GM12873 (cell line): Measurements from ENCODE around the gene PGBD5.

Experiments used
- TF ChIP-seq, protein P1 (sequence below): IDR thresholded peaks from 2 replicates; pipeline ENCODE4 v1.5.1; 2012; ENCODE audit warnings: low read depth, mild to moderate bottlenecking, moderate library complexity, low read length, control low read depth; ENCODE audit not compliant: insufficient read depth; ENCODE audit errors: missing control alignments

PGBD5 gene

DNA sequence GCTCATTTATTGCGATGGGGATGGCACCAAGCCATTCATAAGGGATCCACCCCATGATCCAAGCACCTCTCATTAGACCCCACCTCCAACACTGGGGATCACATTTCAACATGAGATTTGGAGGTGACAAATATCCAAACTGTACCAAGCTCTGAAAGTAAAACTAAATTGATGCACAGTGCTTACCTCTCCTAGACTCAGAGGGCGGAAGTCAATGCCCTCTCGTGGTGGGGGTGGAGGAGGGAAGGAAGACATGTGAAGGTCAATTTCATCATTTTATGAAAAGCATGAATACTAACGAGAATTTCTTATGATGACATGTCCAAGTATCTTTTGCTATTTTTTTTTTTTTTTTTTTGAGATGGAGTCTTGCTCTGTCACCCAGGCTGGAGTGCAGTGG, 120.0 kb downstream of the PGBD5 start:
- TF ChIP-seq, protein P1, sequence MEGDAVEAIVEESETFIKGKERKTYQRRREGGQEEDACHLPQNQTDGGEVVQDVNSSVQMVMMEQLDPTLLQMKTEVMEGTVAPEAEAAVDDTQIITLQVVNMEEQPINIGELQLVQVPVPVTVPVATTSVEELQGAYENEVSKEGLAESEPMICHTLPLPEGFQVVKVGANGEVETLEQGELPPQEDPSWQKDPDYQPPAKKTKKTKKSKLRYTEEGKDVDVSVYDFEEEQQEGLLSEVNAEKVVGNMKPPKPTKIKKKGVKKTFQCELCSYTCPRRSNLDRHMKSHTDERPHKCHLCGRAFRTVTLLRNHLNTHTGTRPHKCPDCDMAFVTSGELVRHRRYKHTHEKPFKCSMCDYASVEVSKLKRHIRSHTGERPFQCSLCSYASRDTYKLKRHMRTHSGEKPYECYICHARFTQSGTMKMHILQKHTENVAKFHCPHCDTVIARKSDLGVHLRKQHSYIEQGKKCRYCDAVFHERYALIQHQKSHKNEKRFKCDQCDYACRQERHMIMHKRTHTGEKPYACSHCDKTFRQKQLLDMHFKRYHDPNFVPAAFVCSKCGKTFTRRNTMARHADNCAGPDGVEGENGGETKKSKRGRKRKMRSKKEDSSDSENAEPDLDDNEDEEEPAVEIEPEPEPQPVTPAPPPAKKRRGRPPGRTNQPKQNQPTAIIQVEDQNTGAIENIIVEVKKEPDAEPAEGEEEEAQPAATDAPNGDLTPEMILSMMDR, result no peak

DNA sequence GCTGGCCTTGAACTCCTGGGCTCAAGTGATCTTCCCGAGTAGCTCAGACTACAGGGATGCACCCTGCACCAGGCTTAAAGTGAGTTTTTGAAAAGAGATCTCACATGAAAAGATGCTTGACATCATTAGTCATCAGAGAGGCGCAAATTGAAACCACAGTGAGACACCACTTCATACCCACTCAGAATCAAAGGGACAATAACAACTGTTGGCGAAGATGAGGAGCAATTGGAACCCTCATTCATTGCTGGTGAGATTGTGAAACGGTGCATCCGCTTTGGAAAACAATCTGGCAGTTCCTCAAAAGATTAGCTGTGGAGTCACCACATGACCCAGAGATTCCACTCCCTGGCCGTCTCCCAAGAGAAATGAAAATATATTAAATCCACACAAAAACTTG, 122.3 kb downstream of the PGBD5 start:
- TF ChIP-seq, protein P1, result no peak

DNA sequence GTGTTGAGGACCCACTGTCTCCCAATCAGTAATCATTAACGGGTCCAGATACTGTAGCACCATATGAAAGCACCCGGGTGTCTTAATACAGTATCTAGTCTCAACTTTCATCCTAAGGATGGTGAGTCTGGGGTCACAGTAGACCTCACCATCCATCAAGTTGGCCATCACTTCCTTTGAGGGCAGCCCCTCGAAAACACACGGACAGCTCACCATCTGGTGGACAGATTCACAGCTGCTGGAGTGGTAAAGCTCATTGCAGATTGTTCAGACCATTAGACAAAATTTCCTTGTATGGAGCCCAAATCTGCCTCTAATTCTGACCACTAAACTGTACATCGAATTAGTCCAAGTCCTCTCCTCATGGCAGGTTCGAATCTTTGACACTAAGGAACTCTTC, 123.1 kb downstream of the PGBD5 start:
- TF ChIP-seq, protein P1, result no peak

DNA sequence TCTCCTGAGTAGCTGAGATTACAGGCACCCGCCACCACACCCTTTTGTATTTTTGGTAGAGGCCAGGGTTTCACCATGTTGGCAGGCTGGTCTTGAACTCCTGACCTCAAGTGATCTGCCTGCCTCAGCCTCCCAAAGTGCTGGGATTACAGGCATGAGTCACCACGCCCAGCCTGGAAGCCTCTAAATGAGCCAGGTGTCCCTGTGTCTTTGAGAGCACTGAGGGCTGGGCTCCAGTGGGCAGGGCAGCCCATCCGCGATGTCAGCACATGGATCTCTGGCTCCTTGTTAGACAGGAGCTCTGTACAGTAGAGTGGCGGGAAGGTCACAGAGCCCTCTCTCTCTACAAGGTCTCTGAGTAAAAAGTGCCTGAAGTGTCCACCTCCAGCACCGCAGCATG, 124.3 kb downstream of the PGBD5 start:
- TF ChIP-seq, protein P1, result no peak

DNA sequence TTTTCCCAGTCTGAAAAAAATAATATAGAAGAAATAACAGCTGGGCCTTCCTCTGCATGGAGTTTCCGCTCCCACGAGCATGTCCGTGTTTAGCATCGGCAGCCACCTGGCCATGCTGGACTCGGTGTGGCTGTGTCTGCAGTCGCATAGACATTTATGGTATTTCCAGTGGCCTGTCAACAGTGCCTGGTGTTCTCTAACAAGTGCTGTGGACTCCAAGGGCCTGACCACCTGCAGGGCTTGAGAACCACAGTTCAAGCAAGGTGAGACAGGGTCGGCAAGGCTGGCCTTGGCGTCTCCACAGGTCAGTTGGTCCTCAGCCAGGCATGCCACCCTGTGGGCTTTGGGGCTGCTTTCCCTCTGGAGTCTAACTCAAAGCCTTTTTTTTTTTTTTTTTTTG, 124.8 kb downstream of the PGBD5 start:
- TF ChIP-seq, protein P1, result no peak

DNA sequence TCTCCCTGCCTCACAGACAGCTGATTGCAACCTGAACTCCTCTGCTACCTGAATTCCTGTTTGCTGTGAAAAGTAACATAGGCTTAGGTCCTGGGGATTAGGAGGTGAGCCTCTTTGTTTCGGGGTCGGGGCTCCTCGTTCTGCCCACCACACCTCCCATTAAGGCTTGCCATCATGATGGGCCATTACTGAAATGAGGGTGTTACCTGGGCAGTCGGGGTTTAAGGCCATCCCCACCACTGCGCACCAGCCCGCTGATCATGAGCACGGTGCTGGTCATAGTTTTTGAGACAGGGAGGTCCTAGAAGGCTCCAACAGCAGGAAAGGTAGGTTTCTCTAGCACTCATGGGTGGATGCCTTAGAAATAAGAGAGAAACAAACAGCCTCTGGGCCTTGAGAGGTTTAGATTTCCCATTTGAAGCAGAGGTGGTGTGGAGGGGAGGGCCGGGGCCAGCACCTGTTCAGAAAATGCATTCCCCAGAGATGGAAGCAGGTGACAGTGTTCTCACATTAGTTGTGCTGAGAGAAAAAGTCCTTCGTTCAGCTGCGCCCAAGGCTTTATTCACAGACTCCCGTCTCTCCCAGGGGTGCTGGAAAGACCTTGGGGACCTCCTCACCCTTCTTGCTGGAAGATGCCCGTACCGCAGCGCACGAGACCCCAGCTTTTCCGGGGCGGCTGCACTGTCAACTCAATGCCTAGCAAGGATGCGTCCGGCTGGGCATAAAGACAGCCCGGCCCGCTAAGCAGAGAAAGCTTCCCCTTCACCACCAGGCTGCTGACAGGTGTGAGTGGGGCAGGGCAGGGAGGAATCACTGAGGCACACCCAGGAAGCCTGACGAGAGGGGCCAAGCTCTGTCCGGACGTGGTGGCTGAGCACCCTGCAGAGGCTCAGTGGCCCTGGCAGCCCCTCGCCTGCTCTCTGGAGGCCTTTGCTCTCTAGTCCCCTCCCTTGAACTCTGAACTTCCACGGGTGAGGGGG, 125.5 kb downstream of the PGBD5 start:
- TF ChIP-seq, protein P1, result no peak

DNA sequence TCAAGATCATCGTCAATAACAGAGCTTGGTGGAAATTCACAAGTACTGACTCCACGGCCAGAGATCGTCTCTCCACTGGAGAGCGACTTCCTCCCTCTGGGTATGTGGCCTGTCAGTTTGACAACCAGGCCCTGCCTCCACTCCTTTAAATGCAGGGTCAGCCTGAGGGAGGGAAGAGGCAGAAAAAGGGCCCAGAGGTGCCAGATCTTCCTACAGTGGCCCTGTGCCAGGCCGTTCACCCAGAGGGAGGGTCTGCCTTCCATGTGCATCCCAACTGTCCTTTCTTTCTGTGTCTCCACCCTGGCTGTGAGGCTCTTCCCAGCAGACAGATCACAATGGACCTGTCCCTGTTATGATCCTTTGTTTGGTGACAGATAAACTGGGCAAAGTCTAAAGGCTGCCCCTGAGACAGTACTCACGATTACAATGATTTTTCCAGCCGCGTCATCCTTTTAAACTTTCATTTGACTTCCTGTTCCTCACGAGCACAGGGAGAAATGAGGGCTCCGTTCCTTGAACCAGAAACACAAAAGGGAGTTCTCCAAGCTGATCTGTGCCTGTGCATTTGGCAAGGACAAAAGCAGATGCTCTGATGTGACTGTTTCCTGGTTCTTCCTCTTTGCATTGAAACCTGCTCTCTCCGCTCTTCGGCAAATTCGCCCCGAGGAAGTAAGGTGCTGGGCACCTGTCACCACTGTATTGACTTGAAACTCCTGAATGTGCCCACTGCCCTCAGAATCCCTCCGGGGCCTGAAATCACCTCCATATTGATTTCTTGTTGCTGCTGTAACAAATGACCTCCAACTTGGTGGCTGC, 126.7 kb downstream of the PGBD5 start:
- TF ChIP-seq, protein P1, result no peak
